HG02885 (cell line): ENCODE results near the gene ZNF300.
A peak's percentile ranks its signal among the peaks of the same experiment; 100 is the strongest.
"Not testable (repeated sequence)": the region's sequence is repeated elsewhere in the genome, so short reads cannot be mapped to it uniquely, and the experiment has no call there.

ENCODE experiments used
- ATAC-seq: cut with Tn5 transposase; IDR thresholded peaks from one replicate; pipeline ENCODE4 v1.9.1; 2021; ENCODE audit warnings: mild to moderate bottlenecking; ENCODE audit not compliant: unreplicated experiment, poor library complexity

The ZNF300 gene

DNA sequence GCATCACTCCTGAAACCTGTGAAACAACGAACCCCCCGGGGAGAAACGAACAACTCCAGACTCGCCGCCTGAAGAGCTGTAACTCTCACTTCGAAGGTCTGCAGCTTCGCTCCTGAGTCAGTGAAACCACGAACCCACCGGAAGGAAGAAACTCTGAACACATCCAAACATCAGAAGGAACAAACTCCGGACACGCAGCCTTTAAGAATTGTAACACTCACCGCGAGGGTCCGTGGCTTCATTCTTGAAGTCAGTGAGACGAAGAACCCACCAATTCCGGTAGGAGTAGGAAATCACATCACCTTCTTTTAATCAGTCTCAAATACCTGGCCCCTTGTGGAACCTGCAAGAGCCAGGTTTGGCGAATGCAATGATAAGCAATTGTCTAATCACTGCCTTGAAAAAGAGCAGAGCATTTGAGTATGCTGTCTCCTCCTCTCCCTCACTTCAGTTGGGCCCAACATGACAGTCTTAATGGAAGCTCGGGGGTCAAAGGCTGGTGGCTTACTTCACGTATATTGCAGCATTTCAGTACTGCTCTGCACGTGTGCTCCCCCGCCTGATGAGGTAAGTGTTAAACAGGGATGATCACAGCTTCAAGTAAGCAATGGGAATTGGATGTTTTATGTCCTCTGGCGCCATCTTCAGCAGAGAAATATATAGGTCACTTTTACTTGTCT lies 58.0 kb downstream of the ZNF300 start:
- ATAC-seq = peak; percentile 94

GRCh38 chr5:150846308-150846653 lies 58.5 kb downstream of the ZNF300 start, which contains the start of gene IRGM:
IRGM (plus strand) TSS chr5:150846521; CDS start chr5:150848124, 1,603 bp downstream.
- ATAC-seq = not testable (repeated sequence)

- not testable (repeated sequence) for ATAC-seq
Measured at GRCh38 chr5:150845185-150845859, 59.5 kb downstream of the ZNF300 start.
